ENCODE measurements around the gene MFNG. TPM values are rescaled to one million over a fixed set of nuclear protein-coding genes. Genes with fewer than 3 reads are reported as not detected.

MFNG gene
- total and polyA plus RNA-seq, 4 donors, result 14.3 to 46.7 (median 31.0) TPM

GRCh38 chr22:37489983-37490382, 3.8 kb upstream of the MFNG start:
- no peaks in the 10 kb centered on the region for H3K27me3 ChIP-seq (ENCODE audit: control insufficient read depth in 3 of 3, insufficient read depth in 3 of 3, low read length in 2 of 3)
- DNase-seq, result no peak
- no peaks in the 10 kb centered on the region for H3K9me3 ChIP-seq (ENCODE audit: control insufficient read depth in 4 of 4, insufficient read depth in 3 of 4, low read length in 3 of 4)
- no peak overlapping the region for H3K4me3 ChIP-seq
- no peak for TF ChIP-seq CTCF (IDR thresholded peaks at IDR 0.05; ENCODE audit: control extremely low read depth, extremely low read depth)
- ATAC-seq (ENCODE audit: insufficient read depth, low FRiP score), result no peak
- peaks cover 0 to 17% (median 14%) of the 10 kb centered on the region in 5 donors for H3K4me1 ChIP-seq (ENCODE audit: control insufficient read depth in 5 of 5, insufficient read depth in 5 of 5, low read length in 5 of 5)
- peaks cover 0 to 2% (median 0%) of the 10 kb centered on the region in 4 donors for H3K36me3 ChIP-seq (ENCODE audit: control insufficient read depth in 4 of 4, insufficient read depth in 4 of 4, low read length in 4 of 4)
- no peak overlapping the region for H3K27ac ChIP-seq (ENCODE audit: low read depth in 1 of 2, low read length in 1 of 2)
- 91 to 93% methylated on average over 10 of the region's 10 CpGs for WGBS, 2 donors
- no peak overlapping the region for H3K9ac ChIP-seq (ENCODE audit: insufficient read depth in 1 of 2, low read length in 2 of 2)

- H3K4me3 ChIP-seq, result no peak overlapping the region
- no peak overlapping the region for H3K9ac ChIP-seq (ENCODE audit: insufficient read depth in 1 of 2, low read length in 2 of 2)
- H3K4me1 ChIP-seq (ENCODE audit: control insufficient read depth in 5 of 5, insufficient read depth in 5 of 5, low read length in 5 of 5), result peaks cover 0 to 25% (median 18%) of the 10 kb centered on the region in 5 donors
- H3K27me3 ChIP-seq (ENCODE audit: control insufficient read depth in 3 of 3, insufficient read depth in 3 of 3, low read length in 2 of 3), result no peaks in the 10 kb centered on the region
- no peaks in the 10 kb centered on the region for H3K9me3 ChIP-seq (ENCODE audit: control insufficient read depth in 4 of 4, insufficient read depth in 3 of 4, low read length in 3 of 4)
- TF ChIP-seq CTCF (IDR thresholded peaks at IDR 0.05; ENCODE audit: control extremely low read depth, extremely low read depth), result no peak
- no peaks in the 10 kb centered on the region for H3K36me3 ChIP-seq (ENCODE audit: control insufficient read depth in 4 of 4, insufficient read depth in 4 of 4, low read length in 4 of 4)
- ATAC-seq (ENCODE audit: insufficient read depth, low FRiP score), result no peak
- 78 to 83% methylated on average over 15 of the region's 15 CpGs for WGBS, 2 donors
- DNase-seq, result peak; percentile 51 to 64 (median 54)
- H3K27ac ChIP-seq (ENCODE audit: low read depth in 1 of 2, low read length in 1 of 2), result no peak overlapping the region
Measured at GRCh38 chr22:37488337-37489135, 2.4 kb upstream of the MFNG start.

DNA sequence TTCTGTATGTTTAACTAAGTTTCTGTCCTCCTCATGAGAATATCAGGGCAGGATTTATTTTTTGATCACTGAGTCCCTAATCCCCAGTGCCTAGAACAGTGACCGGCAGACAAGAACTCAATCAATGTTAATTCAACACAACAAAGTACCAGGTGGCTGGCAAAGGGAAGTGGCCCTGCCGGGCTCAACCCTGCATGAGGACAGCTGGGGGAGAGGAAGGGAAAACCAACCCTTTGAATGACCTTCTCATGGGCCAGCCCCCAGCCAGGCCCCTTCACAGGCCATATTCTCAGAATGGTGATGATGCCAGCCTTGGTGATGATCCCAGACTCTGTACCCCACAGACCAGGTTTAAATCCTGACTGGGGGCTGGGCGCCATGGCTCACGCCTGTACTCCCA, 1.4 kb upstream of the MFNG start:
- no peak overlapping the region for H3K9ac ChIP-seq (ENCODE audit: insufficient read depth in 1 of 2, low read length in 2 of 2)
- peaks cover 0 to 25% (median 21%) of the 10 kb centered on the region in 5 donors for H3K4me1 ChIP-seq (ENCODE audit: control insufficient read depth in 5 of 5, insufficient read depth in 5 of 5, low read length in 5 of 5)
- 63 to 73% methylated on average over 4 of the region's 4 CpGs for WGBS, 2 donors
- H3K4me3 ChIP-seq, result no peak overlapping the region
- no peaks in the 10 kb centered on the region for H3K9me3 ChIP-seq (ENCODE audit: control insufficient read depth in 4 of 4, insufficient read depth in 3 of 4, low read length in 3 of 4)
- ATAC-seq (ENCODE audit: insufficient read depth, low FRiP score) (no peak), DNase-seq (no peak)
- no peaks in the 10 kb centered on the region for H3K36me3 ChIP-seq (ENCODE audit: control insufficient read depth in 4 of 4, insufficient read depth in 4 of 4, low read length in 4 of 4)
- no peak for TF ChIP-seq CTCF (IDR thresholded peaks at IDR 0.05; ENCODE audit: control extremely low read depth, extremely low read depth)
- H3K27me3 ChIP-seq (ENCODE audit: control insufficient read depth in 3 of 3, insufficient read depth in 3 of 3, low read length in 2 of 3), result no peaks in the 10 kb centered on the region
- no peak overlapping the region for H3K27ac ChIP-seq (ENCODE audit: low read depth in 1 of 2, low read length in 1 of 2)

Data from lung (tissue), 12 donors.